SK-N-SH (cell line): ENCODE data around the gene STON1. TPM values are rescaled to one million over a fixed set of nuclear protein-coding genes. Genes with fewer than 3 reads are reported as not detected.
"Not testable (repeated sequence)": the region's sequence is repeated elsewhere in the genome, so short reads cannot be mapped to it uniquely, and the experiment has no call there.

Source experiments
- CTCF ChIA-PET: fragments of 300-600, 350-600 bp; formaldehyde crosslinking; extraction: SDS; loops from one replicate; lab custom pipeline; 2021; lab: Yijun Ruan, JAX
- POLR2A ChIA-PET: fragments of 350-600 bp; sonication (Branson Sonifier 250); formaldehyde crosslinking; extraction: SDS; loops from one replicate; lab custom pipeline; 2020; ENCODE audit warnings: antibody characterized with exemption, inconsistent platforms; lab: Yijun Ruan, JAX
- DNase-seq: peaks from one replicate; pipeline ENCODE4 v3.0.0; 2012
- H2AFZ ChIP-seq: fragments of 200-600 bp; sonication (generic); 2 replicates; pipeline ENCODE4 v1.8.1; 2016; ENCODE audit warnings: antibody characterized with exemption, mild to moderate bottlenecking, low read depth
- H3F3A ChIP-seq: fragments of 200-600 bp; sonication (generic); replicated peaks from 2 replicates; pipeline ENCODE3; 2016; ENCODE audit warnings: antibody characterized with exemption, mild to moderate bottlenecking; ENCODE audit not compliant: insufficient read depth
- H3K27ac ChIP-seq, 2 experiments: fragments of 200-500 bp in 1 of 2; fragments of 200-600 bp in 1 of 2; sonication (Bioruptor generic) in 1 of 2; sonication (generic), shearing (Covaris generic) in 1 of 2; 2 replicates each; pipeline versions ENCODE4 v1.5.1 to v1.6.1; 2014 to 2016; ENCODE audit warnings: low read depth in 2 of 2, inconsistent platforms in 1 of 2, low read length in 1 of 2, mild to moderate bottlenecking in 1 of 2, mixed read lengths in 1 of 2
- H3K27me3 ChIP-seq: fragments of 200-600 bp; sonication (generic), shearing (Covaris generic); 2 replicates; pipeline ENCODE4 v1.6.1; 2016; ENCODE audit warnings: mixed run types; ENCODE audit not compliant: insufficient read depth
- H3K36me3 ChIP-seq, 2 experiments: fragments of 200-500 bp in 1 of 2; fragments of 200-600 bp in 1 of 2; sonication (Bioruptor generic) in 1 of 2; sonication (generic) in 1 of 2; replicated peaks in 1 of 2; 2 replicates each; pipeline versions ENCODE3 to v1.5.1; 2014 to 2016; ENCODE audit warnings: low read length in 1 of 2, mild to moderate bottlenecking in 1 of 2; ENCODE audit not compliant: insufficient read depth in 2 of 2, control insufficient read depth in 1 of 2
- H3K4me1 ChIP-seq, 2 experiments: fragments of 200-500 bp in 1 of 2; fragments of 200-600 bp in 1 of 2; sonication (Bioruptor generic) in 1 of 2; sonication (generic), shearing (Covaris generic) in 1 of 2; 2 replicates each; pipeline versions ENCODE4 v1.5.1 to v1.6.1; 2014 to 2016; ENCODE audit warnings: low read depth in 1 of 2, low read length in 1 of 2, mixed run types in 1 of 2; ENCODE audit not compliant: insufficient read depth in 2 of 2, control insufficient read depth in 1 of 2
- H3K4me2 ChIP-seq: fragments of 200-600 bp; sonication (generic), shearing (Covaris generic); 2 replicates; pipeline ENCODE4 v1.6.1; 2017; ENCODE audit warnings: mixed run types
- H3K4me3 ChIP-seq, 2 experiments: fragments of 200-500 bp in 1 of 2; fragments of 200-600 bp in 1 of 2; sonication (Bioruptor generic) in 1 of 2; sonication (generic), shearing (Covaris generic) in 1 of 2; 2 replicates each; pipeline versions ENCODE4 v1.5.1 to v1.8.1; 2014 to 2016; ENCODE audit warnings: low read depth in 2 of 2, inconsistent platforms in 1 of 2, low read length in 1 of 2, mild to moderate bottlenecking in 1 of 2, mixed read lengths in 1 of 2, moderate library complexity in 1 of 2
- H3K79me2 ChIP-seq: fragments of 200-600 bp; sonication (generic); 2 replicates; pipeline ENCODE4 v1.8.1; 2017; ENCODE audit warnings: mild to moderate bottlenecking; ENCODE audit not compliant: insufficient read depth
- H3K9ac ChIP-seq: fragments of 200-600 bp; sonication (generic); 2 replicates; pipeline ENCODE4 v1.6.1; 2017; ENCODE audit warnings: mixed run types
- H3K9me2 ChIP-seq: fragments of 200-600 bp; sonication (generic); 2 replicates; pipeline ENCODE4 v1.6.1; 2017; ENCODE audit warnings: mixed run types
- H3K9me3 ChIP-seq: fragments of 200-600 bp; sonication (generic); 2 replicates; pipeline ENCODE4 v1.6.1; 2017; ENCODE audit warnings: mixed run types, mild to moderate bottlenecking, moderate library complexity
- H4K20me1 ChIP-seq: fragments of 200-600 bp; sonication (generic); 2 replicates; pipeline ENCODE4 v1.6.1; 2017; ENCODE audit warnings: mild to moderate bottlenecking, mixed run types; ENCODE audit not compliant: insufficient read depth
- EP300 ChIP-seq, 2 experiments: IDR thresholded peaks; 2 replicates each; pipeline versions ENCODE4 v1.4.0 to v1.6.1; 2012; ENCODE audit warnings: borderline replicate concordance in 1 of 2, low read depth in 1 of 2, low read length in 1 of 2
- EZH2phosphoT487 ChIP-seq: fragments of 200-600 bp; sonication (generic); IDR thresholded peaks from 2 replicates; pipeline ENCODE4 v1.6.1; 2017; ENCODE audit warnings: low read depth, mixed run types, mild to moderate bottlenecking, antibody characterized with exemption, moderate library complexity, borderline replicate concordance
- FOSL2 ChIP-seq: IDR thresholded peaks from 2 replicates; pipeline ENCODE4 v1.4.0; 2012; ENCODE audit warnings: low read depth, mild to moderate bottlenecking, moderate library complexity, borderline replicate concordance
- FOXJ3 ChIP-seq: sonication (generic); formaldehyde crosslinking; IDR thresholded peaks from 2 replicates; pipeline ENCODE4 v1.5.1; 2020; ENCODE audit warnings: mild to moderate bottlenecking, missing genetic modification reagents
- JUND ChIP-seq: IDR thresholded peaks from 2 replicates; pipeline ENCODE4 v1.4.0; 2012
- MAX ChIP-seq: IDR thresholded peaks from 2 replicates; pipeline ENCODE4 v1.4.0; 2012; ENCODE audit warnings: low read depth
- NRF1 ChIP-seq: IDR thresholded peaks from 2 replicates; pipeline ENCODE4 v1.6.1; 2012; ENCODE audit warnings: low read depth, mild to moderate bottlenecking, low read length
- RAD21 ChIP-seq: IDR thresholded peaks from 2 replicates; pipeline ENCODE4 v1.6.1; 2012; ENCODE audit warnings: mild to moderate bottlenecking, low read length
- REST ChIP-seq: IDR thresholded peaks from 2 replicates; pipeline ENCODE4 v1.6.1; 2012; ENCODE audit warnings: mild to moderate bottlenecking, low read depth, low read length, moderate library complexity
- RXRA ChIP-seq: IDR thresholded peaks from 2 replicates; pipeline ENCODE4 v1.4.0; 2012; ENCODE audit warnings: low read depth, mild to moderate bottlenecking, borderline replicate concordance
- SMC3 ChIP-seq: IDR thresholded peaks from 2 replicates; pipeline ENCODE4 v1.6.1; 2012; ENCODE audit warnings: low read depth, low read length, improper control_type of control experiment
- TCF12 ChIP-seq: IDR thresholded peaks from 2 replicates; pipeline ENCODE4 v1.4.0; 2012
- WGBS: methylation state at CpG from one replicate; pipeline ENCODE4 v1.1.6; 2017; ENCODE audit warnings: low lambda C conversion rate; 5-methylcytosine and 5-hydroxymethylcytosine counted together
- polyA plus RNA-seq, 3 experiments: library from polyadenylated mRNA; depleted of rRNA; stranded (reverse); fragments of >200 nt; gene quantifications; 2 replicates each; pipeline ENCODE4 v1.2.3, GENCODE V29; 2012
- TF ChIP-seq, protein P1 (sequence below): IDR thresholded peaks from 2 replicates; pipeline ENCODE4; 2012
- TF ChIP-seq, protein P2 (sequence below): fragments of 150-350 bp; IDR thresholded peaks from 2 replicates; pipeline ENCODE4 v1.6.1; 2017; ENCODE audit warnings: antibody characterized with exemption, low read length, low read depth, borderline replicate concordance

The STON1 gene
- polyA plus RNA-seq, 1 of the 3 experiments (the other 2 are of a cell fraction): 4.2 TPM

DNA sequence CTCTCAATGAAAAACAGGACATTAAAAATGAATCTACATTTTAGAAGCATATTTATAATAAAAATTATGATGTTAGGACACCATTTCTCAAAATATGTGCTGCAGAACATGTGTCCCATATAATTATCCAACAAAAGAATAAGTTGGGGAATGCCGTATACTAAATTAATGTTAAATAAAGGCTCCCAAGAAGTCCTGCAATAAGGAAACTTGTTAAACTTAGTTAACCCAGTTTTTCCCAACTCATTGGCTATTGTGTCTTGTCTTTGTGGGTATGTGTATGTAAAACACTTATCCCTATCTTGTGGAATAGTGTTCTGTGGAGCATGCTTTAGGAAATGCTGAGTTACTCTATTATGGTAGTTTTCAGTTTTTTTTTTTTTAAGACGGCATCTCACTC, 62.1 kb downstream of the STON1 start:
- TF ChIP-seq EP300 (IDR thresholded peaks at IDR 0.05; ENCODE audit: borderline replicate concordance in 1 of 2, low read depth in 1 of 2, low read length in 1 of 2) (no peak), FOXJ3 (CRISPR knock-in tag) (no peak), EZH2phosphoT487 (no peak)
- no peak overlapping the region for H3K4me3 ChIP-seq
- H3K27me3 ChIP-seq: no peaks in the 10 kb centered on the region
- H4K20me1 ChIP-seq: no peaks in the 10 kb centered on the region
- no peak overlapping the region for H2AFZ ChIP-seq
- no peak for DNase-seq
- 98% methylated on average over 2 of the region's 2 CpGs for WGBS
- ChIA-PET POLR2A (no interaction called here), CTCF (interaction anchor here (1.1 to 1.5 kb wide), 2 partner anchors 121 to 742 kb away, joined by 3 read pairs; no protein-coding TSS in a partner anchor)
- no peaks in the 10 kb centered on the region for H3K4me1 ChIP-seq
- no peaks in the 10 kb centered on the region for H3K79me2 ChIP-seq
- no peak overlapping the region for H3K9ac ChIP-seq
- H3K27ac ChIP-seq: no peak overlapping the region
- H3F3A ChIP-seq: no peaks in the 10 kb centered on the region
- H3K9me2 ChIP-seq: no peaks in the 10 kb centered on the region
- H3K9me3 ChIP-seq: no peaks in the 10 kb centered on the region
- no peak overlapping the region for H3K4me2 ChIP-seq
- no peaks in the 10 kb centered on the region for H3K36me3 ChIP-seq

DNA sequence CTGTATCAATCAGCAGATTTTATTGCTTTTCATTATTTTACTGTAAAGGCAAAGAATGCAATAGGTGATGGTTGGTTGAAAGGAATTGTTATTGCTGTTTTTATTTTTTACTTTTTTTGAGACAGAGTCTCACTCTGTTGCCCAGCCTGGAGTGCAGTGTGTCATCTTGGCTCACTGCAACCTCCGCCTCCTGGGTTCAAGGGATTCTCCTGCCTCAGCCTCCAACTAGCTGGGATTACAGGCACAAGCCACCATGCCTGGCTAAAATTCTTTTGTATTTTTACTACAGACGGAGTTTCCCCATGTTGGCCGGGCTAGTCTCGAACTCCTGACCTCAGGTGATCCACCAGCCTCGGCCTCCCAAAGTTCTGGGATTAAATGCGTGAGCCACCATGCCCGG, 66.8 kb downstream of the STON1 start:
- WGBS: 88% methylated on average over 7 of the region's 7 CpGs
- H3K4me2 ChIP-seq: not testable (repeated sequence)

GRCh38 chr2:48597492-48597891, 67.5 kb downstream of the STON1 start:
- Histone ChIP-seq H3K27me3 (no peaks in the 10 kb centered on the region), H3K36me3 (peaks cover 0 to 3% of the 10 kb centered on the region in 2 experiments), H2AFZ (no peak overlapping the region), H3F3A (no peaks in the 10 kb centered on the region), H3K4me3 (no peak overlapping the region), H3K4me1 (no peaks in the 10 kb centered on the region), H3K4me2 (no peak overlapping the region), H3K9me2 (no peaks in the 10 kb centered on the region), H3K9ac (no peak overlapping the region), H3K79me2 (no peaks in the 10 kb centered on the region), H3K27ac (no peak overlapping the region), H4K20me1 (no peaks in the 10 kb centered on the region), H3K9me3 (no peaks in the 10 kb centered on the region)
- 80% methylated on average over 2 of the region's 2 CpGs for WGBS
- DNase-seq: no peak
- CTCF ChIA-PET: no interaction called here
- TF ChIP-seq RAD21 (no peak), MAX (no peak), NRF1 (no peak), SMC3 (no peak), TCF12 (no peak), EZH2phosphoT487 (no peak), FOSL2 (no peak), JUND (no peak), REST (no peak), RXRA (no peak)
- TF ChIP-seq, protein P1, sequence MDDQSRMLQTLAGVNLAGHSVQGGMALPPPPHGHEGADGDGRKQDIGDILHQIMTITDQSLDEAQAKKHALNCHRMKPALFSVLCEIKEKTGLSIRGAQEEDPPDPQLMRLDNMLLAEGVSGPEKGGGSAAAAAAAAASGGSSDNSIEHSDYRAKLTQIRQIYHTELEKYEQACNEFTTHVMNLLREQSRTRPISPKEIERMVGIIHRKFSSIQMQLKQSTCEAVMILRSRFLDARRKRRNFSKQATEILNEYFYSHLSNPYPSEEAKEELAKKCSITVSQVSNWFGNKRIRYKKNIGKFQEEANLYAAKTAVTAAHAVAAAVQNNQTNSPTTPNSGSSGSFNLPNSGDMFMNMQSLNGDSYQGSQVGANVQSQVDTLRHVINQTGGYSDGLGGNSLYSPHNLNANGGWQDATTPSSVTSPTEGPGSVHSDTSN: no peak
- TF ChIP-seq, protein P2, sequence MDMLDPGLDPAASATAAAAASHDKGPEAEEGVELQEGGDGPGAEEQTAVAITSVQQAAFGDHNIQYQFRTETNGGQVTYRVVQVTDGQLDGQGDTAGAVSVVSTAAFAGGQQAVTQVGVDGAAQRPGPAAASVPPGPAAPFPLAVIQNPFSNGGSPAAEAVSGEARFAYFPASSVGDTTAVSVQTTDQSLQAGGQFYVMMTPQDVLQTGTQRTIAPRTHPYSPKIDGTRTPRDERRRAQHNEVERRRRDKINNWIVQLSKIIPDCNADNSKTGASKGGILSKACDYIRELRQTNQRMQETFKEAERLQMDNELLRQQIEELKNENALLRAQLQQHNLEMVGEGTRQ: no peak
- POLR2A ChIA-PET: no interaction called here

More for the DNA sequence above, 66.8 kb downstream of the STON1 start:
- H3K27ac ChIP-seq, H3K79me2 ChIP-seq, H3K4me1 ChIP-seq, H2AFZ ChIP-seq, H3K4me3 ChIP-seq, H3K36me3 ChIP-seq, H3K9me3 ChIP-seq, H3K9ac ChIP-seq, H3F3A ChIP-seq, CTCF ChIA-PET, H3K9me2 ChIP-seq, H4K20me1 ChIP-seq, DNase-seq, POLR2A ChIA-PET, H3K27me3 ChIP-seq: not testable (repeated sequence)
